DOHH2 (cell line): ENCODE measurements around the gene DGKZ.
"Not testable (repeated sequence)": the region's sequence is repeated elsewhere in the genome, so short reads cannot be mapped to it uniquely, and the experiment has no call there.

Experiments used
- H3F3A ChIP-seq: fragments of 200-600 bp; sonication (generic), shearing (Covaris generic); 2 replicates; pipeline ENCODE4 v1.6.0; 2016; ENCODE audit warnings: antibody characterized with exemption, mild to moderate bottlenecking; ENCODE audit not compliant: control insufficient read depth, insufficient read depth
- H3K27ac ChIP-seq: fragments of 200-600 bp; sonication (generic); 2 replicates; pipeline ENCODE4 v1.5.1; 2014; ENCODE audit warnings: low read depth, mild to moderate bottlenecking, low read length, moderate library complexity
- H3K27me3 ChIP-seq: fragments of 200-600 bp; sonication (generic); 2 replicates; pipeline ENCODE4 v1.6.1; 2014; ENCODE audit warnings: mild to moderate bottlenecking, low read length, mixed read lengths; ENCODE audit not compliant: control insufficient read depth
- H3K36me3 ChIP-seq: fragments of 200-600 bp; sonication (generic); 2 replicates; pipeline ENCODE4 v1.6.1; 2014; ENCODE audit warnings: mild to moderate bottlenecking, low read length, moderate library complexity, mixed read lengths; ENCODE audit not compliant: control insufficient read depth
- H3K4me1 ChIP-seq: fragments of 200-600 bp; sonication (generic); 2 replicates; pipeline ENCODE4 v1.6.1; 2014; ENCODE audit warnings: mild to moderate bottlenecking, low read length, mixed read lengths; ENCODE audit not compliant: control insufficient read depth
- H3K4me2 ChIP-seq: fragments of 200-600 bp; sonication (generic); 2 replicates; pipeline ENCODE4 v1.6.0; 2014; ENCODE audit warnings: mild to moderate bottlenecking, low read length, moderate library complexity
- H3K4me3 ChIP-seq: fragments of 200-600 bp; sonication (generic); 2 replicates; pipeline ENCODE4 v1.5.1; 2014; ENCODE audit warnings: mild to moderate bottlenecking, low read length, mixed read lengths
- H3K79me2 ChIP-seq: fragments of 200-600 bp; sonication (generic); 2 replicates; pipeline ENCODE4 v1.6.1; 2014; ENCODE audit warnings: mild to moderate bottlenecking, low read length, mixed read lengths; ENCODE audit not compliant: control insufficient read depth
- H3K9me2 ChIP-seq: fragments of 200-600 bp; sonication (generic); replicated peaks from 2 replicates; pipeline ENCODE4 v1.6.1; 2014; ENCODE audit warnings: mild to moderate bottlenecking, low read length, mixed read lengths; ENCODE audit not compliant: control insufficient read depth
- H3K9me3 ChIP-seq: fragments of 200-600 bp; sonication (generic); 2 replicates; pipeline ENCODE4 v1.6.1; 2014; ENCODE audit warnings: antibody characterized with exemption, low read length, mixed read lengths; ENCODE audit not compliant: control insufficient read depth, insufficient read depth
- H4K20me1 ChIP-seq: fragments of 200-600 bp; sonication (generic); 2 replicates; pipeline ENCODE4 v1.6.0; 2014; ENCODE audit warnings: low read depth, mild to moderate bottlenecking, antibody characterized with exemption, low read length, moderate library complexity; ENCODE audit not compliant: control insufficient read depth, insufficient read depth
- CTCF ChIP-seq: fragments of 200-600 bp; sonication (generic); IDR thresholded peaks from one replicate; pipeline ENCODE4 v1.5.1; 2014; ENCODE audit warnings: antibody characterized with exemption, mild to moderate bottlenecking, low read depth, low read length; ENCODE audit not compliant: poor library complexity, severe bottlenecking
- EZH2phosphoT487 ChIP-seq: fragments of 200-600 bp; sonication (generic); IDR thresholded peaks from 2 replicates; pipeline ENCODE4 v1.6.1; 2017; ENCODE audit warnings: borderline replicate concordance, mild to moderate bottlenecking, antibody characterized with exemption, low read length, moderate library complexity, mixed read lengths

DGKZ gene

GRCh38 chr11:46300270-46300669 is 47.0 kb upstream of the DGKZ start:
- H3K9me3 ChIP-seq = no peaks in the 10 kb centered on the region
- no peaks in the 10 kb centered on the region for H3K79me2 ChIP-seq
- TF ChIP-seq CTCF (no peak), EZH2phosphoT487 (no peak)
- H3K27ac ChIP-seq = no peak overlapping the region
- H4K20me1 ChIP-seq = no peaks in the 10 kb centered on the region
- H3F3A ChIP-seq = no peaks in the 10 kb centered on the region
- no peaks in the 10 kb centered on the region for H3K9me2 ChIP-seq
- H3K4me1 ChIP-seq = peaks cover 9% of the 10 kb centered on the region; the same call in 1 of the 2 replicates
- H3K36me3 ChIP-seq = no peaks in the 10 kb centered on the region
- H3K4me3 ChIP-seq = no peak overlapping the region
- H3K4me2 ChIP-seq = no peak overlapping the region
- H3K27me3 ChIP-seq = peaks cover 32% of the 10 kb centered on the region

DNA sequence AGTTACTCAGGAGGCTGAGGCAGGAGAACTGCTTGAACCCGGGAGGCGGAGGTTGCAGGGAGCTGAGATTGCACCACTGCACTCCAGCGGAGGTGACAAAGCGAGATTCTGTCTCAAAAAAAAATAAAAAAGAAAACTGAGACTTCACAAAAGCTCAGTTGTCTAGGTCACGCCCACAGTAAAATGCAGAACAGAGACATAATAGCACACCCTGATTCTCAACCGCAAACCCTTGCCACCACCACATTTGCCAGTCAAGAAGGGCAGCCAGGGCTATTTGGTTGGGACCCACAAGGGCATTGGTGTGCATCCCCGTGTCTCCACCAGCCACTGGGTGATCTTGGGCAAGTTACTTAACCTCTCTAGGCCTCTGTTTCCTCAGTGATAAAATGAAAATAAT is 44.4 kb upstream of the DGKZ start:
- H3K4me1 ChIP-seq = no peaks in the 10 kb centered on the region
- no peak overlapping the region for H3K27ac ChIP-seq
- no peaks in the 10 kb centered on the region for H4K20me1 ChIP-seq
- H3K9me3 ChIP-seq = no peaks in the 10 kb centered on the region
- no peaks in the 10 kb centered on the region for H3K79me2 ChIP-seq
- H3K9me2 ChIP-seq = no peaks in the 10 kb centered on the region
- H3F3A ChIP-seq = no peaks in the 10 kb centered on the region
- TF ChIP-seq EZH2phosphoT487 = no peak
- no peak for TF ChIP-seq CTCF
- peaks cover 12% of the 10 kb centered on the region for H3K27me3 ChIP-seq
- H3K36me3 ChIP-seq = no peaks in the 10 kb centered on the region
- H3K4me3 ChIP-seq = no peak overlapping the region
- H3K4me2 ChIP-seq = no peak overlapping the region

DNA sequence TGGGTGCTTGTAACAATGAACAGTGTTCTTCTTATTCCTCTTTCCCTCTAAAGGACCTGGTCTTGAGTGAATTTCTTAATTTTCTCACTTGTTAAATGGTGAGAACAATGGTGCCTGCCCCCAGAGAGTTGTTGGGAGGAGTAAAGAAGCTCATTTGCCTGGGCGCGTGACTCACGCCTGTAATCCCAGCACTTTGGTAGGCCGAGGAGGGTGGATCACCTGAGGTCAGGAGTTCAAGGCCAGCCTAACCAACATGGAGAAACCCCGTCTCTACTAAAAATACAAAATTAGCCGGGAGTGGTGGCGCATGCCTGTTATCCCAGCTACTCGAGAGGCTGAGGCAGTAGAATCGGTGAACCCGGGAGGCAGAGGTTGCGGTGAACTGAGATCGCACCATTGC is 43.2 kb upstream of the DGKZ start:
- H4K20me1 ChIP-seq, H3F3A ChIP-seq, H3K4me3 ChIP-seq, H3K4me1 ChIP-seq, H3K27ac ChIP-seq, H3K4me2 ChIP-seq, H3K79me2 ChIP-seq, H3K9me2 ChIP-seq, H3K36me3 ChIP-seq, H3K9me3 ChIP-seq: not testable (repeated sequence)
- peaks cover 11% of the 10 kb centered on the region for H3K27me3 ChIP-seq

GRCh38 chr11:46304605-46305179 is 42.6 kb upstream of the DGKZ start:
- H3K36me3 ChIP-seq = no peaks in the 10 kb centered on the region

More at GRCh38 chr11:46304605-46305179, 42.6 kb upstream of the DGKZ start:
- no peak overlapping the region for H3K27ac ChIP-seq
- H3K9me2 ChIP-seq = no peaks in the 10 kb centered on the region
- H3K4me2 ChIP-seq = no peak overlapping the region
- H3K4me1 ChIP-seq = no peaks in the 10 kb centered on the region
- H3K9me3 ChIP-seq = no peaks in the 10 kb centered on the region
- no peaks in the 10 kb centered on the region for H4K20me1 ChIP-seq
- no peak for TF ChIP-seq EZH2phosphoT487
- no peak for TF ChIP-seq CTCF
- H3K27me3 ChIP-seq = peaks cover 7% of the 10 kb centered on the region
- no peaks in the 10 kb centered on the region for H3F3A ChIP-seq
- H3K4me3 ChIP-seq = no peak overlapping the region
- H3K79me2 ChIP-seq = no peaks in the 10 kb centered on the region
